ENCODE measurements around the gene FAM234B.

Gene FAM234B

DNA sequence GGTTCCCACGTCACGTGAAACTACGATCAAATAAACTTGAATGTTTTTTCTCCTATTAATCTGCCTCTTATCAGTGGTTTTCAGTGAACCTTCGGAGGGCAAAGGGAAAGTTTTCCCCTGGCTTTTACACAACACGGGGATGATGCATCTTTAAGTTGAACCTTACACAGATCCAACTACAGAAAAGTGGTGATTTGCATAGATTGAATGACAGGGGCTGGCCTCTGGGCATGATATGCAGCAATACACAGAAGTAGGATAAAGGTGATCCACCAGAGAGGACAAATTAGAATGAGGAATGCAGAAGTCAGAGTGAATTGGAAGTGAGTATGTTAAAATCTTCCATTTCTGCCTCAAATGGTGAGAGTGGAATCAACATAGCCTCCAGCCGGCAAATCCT is 47.7 kb downstream of the FAM234B start:
- DNase-seq (ENCODE audit: low read depth in 2 of 2): no peak

- no peak for DNase-seq (ENCODE audit: low read depth in 2 of 2)
Observed at GRCh38 chr12:13093191-13093847, 49.1 kb downstream of the FAM234B start.

GRCh38 chr12:13093848-13094220 is 49.7 kb downstream of the FAM234B start:
- no peak for DNase-seq (ENCODE audit: low read depth in 2 of 2)

DNA sequence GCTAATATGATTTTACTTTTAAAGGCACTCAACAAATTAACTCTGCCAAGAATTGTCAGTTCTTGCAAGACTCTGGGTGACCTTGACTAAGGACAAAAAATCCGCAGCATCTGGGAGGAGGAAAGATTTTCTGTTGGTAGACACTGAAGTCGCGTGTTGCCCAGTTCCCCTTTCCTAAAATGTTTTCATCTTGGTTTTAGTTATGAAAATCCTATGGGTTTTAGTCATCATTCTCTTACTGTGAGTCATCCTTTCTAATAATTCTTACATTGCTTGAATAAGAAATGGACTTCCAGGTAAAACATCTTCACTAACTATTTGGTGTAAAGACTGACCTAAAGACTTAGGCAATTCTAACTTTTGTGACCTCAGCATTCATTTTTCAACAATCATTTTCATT is 50.2 kb downstream of the FAM234B start:
- no peak for DNase-seq (ENCODE audit: low read depth in 2 of 2)

DNA sequence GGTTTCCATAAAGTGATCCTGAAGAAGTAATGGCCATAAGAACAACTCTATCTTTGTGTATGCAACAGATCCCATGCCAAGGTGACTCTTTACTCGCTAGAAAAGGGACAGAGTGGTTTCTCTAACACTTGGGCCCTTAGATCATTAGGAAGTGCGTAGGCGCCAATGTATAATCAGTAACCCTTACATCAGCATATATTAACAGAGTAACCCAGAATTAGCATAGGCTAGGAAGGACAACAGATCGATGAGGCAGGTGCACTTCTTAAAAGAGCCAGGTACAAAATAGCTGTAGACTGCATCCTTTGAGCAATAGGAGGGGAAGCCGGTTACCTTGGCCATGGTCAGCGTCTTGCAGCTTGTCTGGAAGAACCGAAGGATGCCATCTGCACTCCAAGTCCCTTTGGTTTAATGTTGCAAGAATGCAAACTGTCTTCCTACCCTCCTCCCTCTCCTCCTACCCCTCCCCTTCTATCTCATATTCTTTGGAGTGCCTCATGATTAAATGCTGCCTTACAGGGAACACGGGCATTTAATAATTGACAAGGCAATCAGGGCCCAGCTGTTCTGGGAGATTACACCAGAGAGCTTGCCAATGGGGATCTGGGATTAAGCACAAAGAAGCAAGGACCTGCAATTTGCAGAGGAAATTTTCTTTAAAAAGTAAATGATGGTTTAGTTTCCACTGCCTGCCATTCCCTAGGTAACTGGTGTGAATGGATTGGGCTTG is 51.2 kb downstream of the FAM234B start:
- DNase-seq (ENCODE audit: low read depth in 2 of 2): no peak

DNA sequence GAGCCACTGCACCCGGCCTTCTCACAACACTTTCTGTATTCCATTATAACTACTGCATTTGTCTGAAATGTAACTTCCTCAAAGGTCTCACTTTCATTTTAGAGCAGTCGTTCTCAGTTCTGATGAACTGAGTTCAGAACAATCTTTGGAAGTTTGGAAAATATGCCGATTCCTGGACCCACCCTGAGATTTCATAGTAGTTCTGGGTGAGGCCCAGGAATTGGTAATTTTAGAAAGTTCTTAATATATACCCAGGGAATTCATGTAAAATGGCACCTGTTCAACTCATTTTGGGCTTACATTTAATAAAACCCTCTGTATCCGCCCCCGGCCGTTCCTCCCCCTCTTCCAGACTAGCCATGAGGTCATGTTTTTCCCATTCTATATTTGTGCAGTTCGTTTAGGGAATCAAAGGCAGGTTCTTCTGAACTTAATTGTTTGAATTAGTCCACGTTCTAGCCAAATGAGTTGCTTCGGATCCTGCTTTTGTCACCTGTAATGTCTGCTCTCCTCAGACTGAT is 53.4 kb downstream of the FAM234B start:
- no peak for DNase-seq (ENCODE audit: low read depth in 2 of 2)

GRCh38 chr12:13099066-13099843 is 55.1 kb downstream of the FAM234B start:
- no peak for DNase-seq (ENCODE audit: low read depth in 2 of 2)

DNA sequence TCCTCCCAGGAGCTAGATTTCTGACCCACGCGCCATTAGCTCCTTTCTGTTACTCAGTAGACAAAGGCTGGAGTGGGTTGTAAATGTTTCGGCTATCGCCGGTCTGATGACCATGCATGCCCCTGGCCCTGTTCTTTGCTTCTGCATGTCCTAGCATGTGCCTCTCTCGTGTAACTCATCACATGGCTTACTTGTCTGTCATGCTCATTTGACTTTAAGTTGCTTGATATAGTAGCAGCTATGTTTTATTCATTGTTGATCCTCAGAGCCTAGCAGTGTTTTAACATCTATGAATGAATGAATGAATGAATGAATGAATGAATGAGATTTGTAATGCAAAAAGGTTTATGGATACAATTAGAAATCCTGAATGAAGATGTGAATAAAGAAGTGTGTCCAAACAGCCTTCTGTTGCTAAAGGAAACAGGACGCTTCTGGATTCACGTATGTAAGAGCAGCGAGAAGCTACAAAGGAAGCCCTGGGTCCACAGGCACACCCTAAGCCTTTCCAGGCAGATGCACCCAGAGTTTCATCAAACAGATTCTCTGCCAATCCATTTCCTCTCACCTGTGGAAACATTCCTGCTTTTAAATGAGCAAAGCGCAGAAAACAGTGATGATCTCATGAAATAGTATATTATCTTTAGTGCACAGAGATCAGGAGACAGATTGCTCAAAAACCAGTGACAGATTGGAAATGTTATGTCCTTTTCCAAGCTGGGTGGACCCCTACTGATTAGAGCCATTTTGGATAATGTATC is 55.8 kb downstream of the FAM234B start:
- DNase-seq (ENCODE audit: low read depth in 2 of 2): no peak

DNA sequence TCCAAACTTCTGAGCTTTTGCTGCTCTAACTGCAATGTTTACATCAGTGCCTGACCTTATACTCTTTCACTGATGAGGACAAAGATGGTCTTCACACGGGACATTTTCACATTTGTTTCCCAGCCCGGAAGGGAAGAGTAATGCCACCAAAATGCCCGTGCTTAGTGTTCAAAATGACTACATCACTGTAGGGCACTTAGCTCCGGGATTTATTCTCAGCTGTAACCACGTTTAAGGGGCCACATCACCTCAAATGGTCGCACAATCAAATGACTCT is 56.4 kb downstream of the FAM234B start:
- DNase-seq (ENCODE audit: low read depth in 2 of 2): no peak

GRCh38 chr12:13100882-13101769 is 56.9 kb downstream of the FAM234B start:
- peak; percentile 83 to 86 for DNase-seq (ENCODE audit: low read depth in 2 of 2)

GRCh38 chr12:13101821-13102375 is 57.7 kb downstream of the FAM234B start:
- DNase-seq (ENCODE audit: low read depth in 2 of 2): no peak

- DNase-seq (ENCODE audit: low read depth in 2 of 2): no peak
Observed at GRCh38 chr12:13102461-13103195, 58.4 kb downstream of the FAM234B start.

DNA sequence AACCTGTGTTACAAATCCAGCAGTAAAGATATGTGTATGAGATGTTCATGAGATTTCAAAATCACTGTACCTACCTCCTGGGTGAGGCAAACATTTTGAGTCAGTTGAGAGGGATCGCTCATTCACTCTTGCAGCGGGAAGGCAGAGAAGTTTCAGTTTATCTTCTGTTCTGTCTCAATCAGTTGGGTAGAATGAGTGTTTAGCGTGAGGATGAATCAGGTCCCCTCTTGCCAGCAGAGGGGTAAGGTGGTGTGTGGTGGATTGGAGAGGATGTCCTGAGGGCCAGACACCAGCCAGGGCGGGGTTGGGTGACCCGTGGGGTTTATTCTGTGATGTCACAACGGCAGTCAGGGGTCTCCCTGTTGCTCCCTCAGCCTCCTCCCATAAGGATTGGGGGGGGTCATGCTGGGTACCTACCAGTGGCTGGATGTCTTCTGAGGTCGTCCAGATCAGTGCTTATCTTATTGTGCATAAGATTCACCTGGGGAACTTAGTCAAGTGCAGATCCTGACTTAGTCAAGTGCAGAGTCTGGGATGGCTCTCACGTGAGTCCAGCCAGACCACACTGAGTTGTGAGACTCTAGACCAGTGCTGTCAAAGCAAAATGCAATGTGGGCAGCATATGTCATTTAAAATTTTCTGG is 59.3 kb downstream of the FAM234B start, which contains the start of gene GSG1:
Gene GSG1, minus strand, starts transcription at position 277 of the 643 bp plus-strand sequence. Its CDS starts 155 bp downstream, at position 122.
- no peak for DNase-seq (ENCODE audit: low read depth in 2 of 2)

- no peak for DNase-seq (ENCODE audit: low read depth in 2 of 2)
Observed at GRCh38 chr12:13104409-13104808, 60.2 kb downstream of the FAM234B start.

GRCh38 chr12:13105781-13106180 is 61.6 kb downstream of the FAM234B start:
- no peak for DNase-seq (ENCODE audit: low read depth in 2 of 2)

DNA sequence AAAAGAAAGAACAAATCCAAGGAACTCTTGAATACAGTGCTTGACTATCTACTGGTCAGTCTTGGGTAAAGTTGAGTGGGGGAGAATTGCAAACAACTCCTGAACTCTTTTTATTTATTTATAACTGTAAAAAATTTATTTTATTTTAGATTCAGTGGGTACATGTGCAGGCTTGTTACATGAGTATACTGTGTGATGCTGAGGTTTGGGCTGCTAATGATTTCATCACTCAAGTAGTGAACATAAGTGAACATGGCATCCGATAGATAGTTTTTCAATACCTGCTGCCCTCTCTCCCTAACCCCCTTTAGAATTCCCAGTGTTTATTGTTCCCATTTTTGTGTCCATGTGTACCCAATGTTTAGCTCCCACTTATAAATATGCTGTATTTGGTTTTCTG is 62.5 kb downstream of the FAM234B start:
- no peak for DNase-seq (ENCODE audit: low read depth in 2 of 2)

GRCh38 chr12:13112968-13113367 is 68.8 kb downstream of the FAM234B start:
- DNase-seq (ENCODE audit: low read depth in 2 of 2): no peak

- no peak for DNase-seq (ENCODE audit: low read depth in 2 of 2)
Observed at GRCh38 chr12:13114251-13115052, 70.3 kb downstream of the FAM234B start.

DNA sequence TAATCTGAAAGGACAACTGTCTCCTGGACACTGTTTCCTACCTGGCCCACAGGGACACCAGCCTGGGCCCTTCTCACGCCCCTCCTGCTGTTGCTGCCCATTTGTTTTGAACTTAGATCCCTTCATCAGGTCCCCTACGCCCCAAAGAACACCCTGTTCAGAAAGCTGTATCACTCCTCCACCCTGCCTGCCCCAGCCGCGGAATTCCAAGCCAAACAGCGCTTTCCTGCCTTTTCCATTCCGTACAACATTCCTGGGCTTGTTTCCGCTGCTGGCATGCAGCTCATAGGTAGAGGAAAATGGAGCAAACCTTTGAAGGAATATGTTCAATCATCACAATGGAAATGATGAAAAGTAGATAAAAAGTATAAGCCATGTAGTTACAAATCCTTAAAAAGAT is 72.1 kb downstream of the FAM234B start:
- no peak for DNase-seq (ENCODE audit: low read depth in 2 of 2)

All from stimulated activated CD8-positive, alpha-beta memory T cell treated with anti-CD3 and anti-CD28 coated beads, Interleukin-2, amount 100 ng/mL, for 1 hour (primary cell).